GM18505 (cell line): ENCODE measurements around the gene STX7.

Source experiments
- ATAC-seq: cut with Tn5 transposase; IDR thresholded peaks from one replicate; pipeline ENCODE4 v1.9.1; 2021; ENCODE audit not compliant: unreplicated experiment
- POLR2A ChIP-seq: IDR thresholded peaks from 4 replicates; pipeline ENCODE4 v1.6.1; 2011; ENCODE audit warnings: borderline replicate concordance; ENCODE audit not compliant: insufficient read depth, insufficient read length; ENCODE audit errors: extremely low read depth

The STX7 gene

DNA sequence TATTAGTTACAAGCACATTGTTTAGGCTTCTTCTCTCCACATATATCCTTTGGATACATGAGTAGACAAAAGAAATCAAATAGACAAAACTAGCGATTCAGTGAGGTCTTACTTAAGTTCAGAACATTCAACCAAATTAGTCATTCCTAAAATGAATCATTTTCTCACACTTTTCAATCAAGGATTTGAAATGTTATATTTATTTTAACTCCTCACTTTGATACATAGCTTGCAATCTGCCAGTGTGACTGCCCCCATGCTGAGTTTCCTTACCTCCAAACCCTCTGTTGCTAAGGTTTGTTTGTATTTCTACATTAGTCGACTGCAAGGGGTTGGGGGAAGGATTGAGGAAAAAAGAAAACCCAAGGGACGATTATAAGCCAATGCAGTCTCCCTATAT, 108.2 kb downstream of the STX7 start:
- ATAC-seq = no peak
- no peak for TF ChIP-seq POLR2A

DNA sequence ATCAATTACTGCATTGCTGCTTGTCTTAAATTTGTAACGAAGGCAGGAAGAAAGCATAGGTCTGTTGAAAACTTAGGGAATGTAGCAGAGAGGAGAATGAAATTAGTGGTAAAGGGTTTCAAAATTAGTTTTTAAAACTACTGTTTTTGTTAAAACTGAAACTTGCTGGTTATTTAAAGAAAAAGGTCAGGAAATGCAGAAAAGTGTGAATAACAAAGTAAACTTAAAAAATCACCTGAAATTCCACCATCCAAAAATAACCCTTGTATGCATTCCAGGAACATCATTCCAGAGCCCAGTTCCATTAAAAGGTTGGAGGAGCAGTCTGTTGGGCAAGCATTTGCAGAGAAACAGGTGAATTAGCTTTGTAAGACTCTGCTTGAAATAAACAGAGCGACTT, 108.6 kb downstream of the STX7 start:
- TF ChIP-seq POLR2A = no peak
- ATAC-seq = no peak

GRCh38 chr6:132401618-132402285, 111.2 kb downstream of the STX7 start:
- TF ChIP-seq POLR2A = no peak
- no peak for ATAC-seq

DNA sequence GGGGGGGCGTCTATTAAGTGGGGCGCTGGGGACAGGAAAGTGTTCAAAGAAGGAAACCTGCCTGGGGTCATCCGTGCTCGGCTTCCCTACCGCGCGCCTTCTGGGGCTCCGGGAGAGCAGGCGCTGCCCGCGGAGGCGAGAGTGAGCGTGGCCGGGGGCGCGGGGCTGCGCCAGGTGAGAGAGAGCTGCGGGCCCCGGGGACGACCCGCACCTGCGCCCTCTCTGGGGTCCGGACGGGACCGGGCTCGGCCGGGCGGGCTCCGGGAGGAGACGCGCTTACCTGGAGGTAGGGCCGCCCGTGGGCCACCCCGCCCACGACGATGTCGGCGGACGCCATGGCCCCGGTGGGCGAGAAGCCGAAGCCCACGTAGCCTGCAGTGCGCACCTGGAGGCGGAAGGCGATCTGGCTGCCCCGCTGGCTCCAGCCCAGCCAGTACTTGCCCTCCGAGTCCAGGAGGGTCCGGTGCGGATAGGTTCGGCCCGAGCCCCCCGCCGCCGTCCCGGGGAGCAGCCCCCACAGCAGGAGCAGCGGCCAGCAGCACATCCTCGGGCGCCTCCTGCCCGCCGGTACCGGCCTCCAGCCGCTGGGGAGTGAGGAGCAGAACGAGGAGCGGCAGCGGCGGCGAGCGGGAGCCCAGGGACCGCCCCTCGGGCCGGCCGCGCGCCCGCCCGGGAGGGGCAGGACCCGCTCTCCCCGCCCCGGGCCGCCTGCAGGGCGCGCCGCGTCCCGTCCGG, 111.9 kb downstream of the STX7 start, which contains the start of gene MOXD1:
MOXD1 (minus strand) TSS at position 593 of the 735 bp plus-strand sequence; CDS start at position 544, 49 bp downstream.
- ATAC-seq = peak; percentile 55
- peak; percentile 58 for TF ChIP-seq POLR2A

GRCh38 chr6:132400555-132400882, 112.4 kb downstream of the STX7 start:
- TF ChIP-seq POLR2A = no peak
- ATAC-seq = no peak

DNA sequence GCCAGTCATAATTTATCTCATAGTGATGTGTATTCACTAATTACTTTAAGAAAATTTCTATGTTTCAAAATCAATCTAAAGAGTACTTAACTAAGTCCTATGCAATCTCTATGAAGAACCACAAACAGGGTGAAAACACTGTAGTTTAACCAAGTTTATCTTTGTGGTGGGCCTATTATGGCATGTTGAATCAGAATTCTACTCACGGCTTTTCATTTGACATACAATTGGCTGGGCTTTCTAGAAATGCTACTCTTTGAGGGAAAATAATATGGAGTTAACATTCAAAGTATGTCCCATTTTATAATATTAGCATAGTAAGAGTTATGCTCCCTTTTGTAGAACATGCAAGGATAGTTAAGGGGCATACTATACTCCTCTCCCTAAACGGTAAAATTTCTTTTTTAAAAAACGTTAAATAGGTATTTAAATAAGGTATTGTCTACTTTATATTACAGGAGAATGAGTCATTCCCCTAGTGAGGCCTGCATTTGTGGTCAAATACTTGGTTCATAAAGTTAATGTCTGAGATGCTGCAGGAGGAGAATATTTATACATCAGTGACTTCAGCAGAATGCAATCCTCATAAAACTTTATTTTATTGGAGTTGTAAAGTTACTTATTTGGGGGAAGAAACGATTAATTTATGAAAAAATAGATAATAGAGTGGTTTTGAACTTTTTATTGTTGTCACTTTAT, 113.4 kb downstream of the STX7 start:
- no peak for ATAC-seq
- no peak for TF ChIP-seq POLR2A
